T follicular helper cell (primary cell): ENCODE measurements around the gene CELF4.

ENCODE experiments used
- DNase-seq: peaks from one replicate; pipeline ENCODE4 v3.0.0-alpha.2; 2020; ENCODE audit warnings: low read depth

Gene CELF4

GRCh38 chr18:37572736-37573135 lies 7.1 kb upstream of the CELF4 start:
- DNase-seq, result no peak

GRCh38 chr18:37571266-37571665 lies 5.7 kb upstream of the CELF4 start:
- DNase-seq, result no peak

GRCh38 chr18:37570336-37570930 lies 4.8 kb upstream of the CELF4 start:
- DNase-seq, result no peak

DNA sequence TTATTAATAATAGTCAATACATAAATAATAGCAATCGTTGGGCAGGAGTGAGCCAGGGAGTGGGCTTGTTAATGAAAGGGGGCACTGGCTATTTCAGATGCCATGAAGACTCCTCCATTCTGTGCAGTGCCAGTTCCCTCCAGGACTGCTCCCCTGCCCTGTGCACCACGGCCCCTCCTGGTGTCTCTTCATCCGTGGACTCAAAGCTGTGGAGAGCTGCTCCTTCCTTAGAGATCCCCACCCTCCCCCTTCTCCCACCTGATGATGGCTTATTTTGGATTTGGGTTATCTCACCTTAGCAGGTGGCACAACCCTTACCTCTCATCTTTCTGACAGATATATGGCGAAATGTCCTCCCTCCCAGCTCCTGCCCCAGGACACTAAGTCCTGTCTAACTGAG lies 3.1 kb upstream of the CELF4 start:
- no peak for DNase-seq

DNA sequence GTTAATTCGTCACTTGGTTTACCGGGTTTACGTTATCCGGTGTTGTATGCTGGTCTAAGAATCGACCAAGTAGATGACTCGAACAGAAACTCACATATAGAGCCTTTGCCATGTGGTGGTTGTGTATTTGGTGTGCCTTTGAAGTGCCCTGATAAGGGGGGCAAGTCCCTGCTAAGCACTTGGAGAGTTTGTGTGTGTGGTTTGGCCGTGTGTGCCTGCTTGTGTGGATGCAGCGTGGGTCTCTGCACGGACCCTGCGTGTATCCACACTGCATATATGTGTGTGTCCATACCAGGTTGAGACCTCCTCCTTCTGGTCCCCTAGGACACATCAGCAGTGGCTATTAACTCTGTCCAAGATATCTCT lies 2.4 kb upstream of the CELF4 start:
- no peak for DNase-seq

- DNase-seq, result no peak
Measured at GRCh38 chr18:37567061-37567993, 1.7 kb upstream of the CELF4 start.

GRCh38 chr18:37566479-37567060 lies 972 bp upstream of the CELF4 start:
- no peak for DNase-seq

- no peak for DNase-seq
Measured at GRCh38 chr18:37565977-37566478, 430 bp upstream of the CELF4 start.

GRCh38 chr18:37564711-37565100 lies 892 bp downstream of the CELF4 start:
- no peak for DNase-seq

- no peak for DNase-seq
Measured at GRCh38 chr18:37563931-37564392, 1.6 kb downstream of the CELF4 start.

DNA sequence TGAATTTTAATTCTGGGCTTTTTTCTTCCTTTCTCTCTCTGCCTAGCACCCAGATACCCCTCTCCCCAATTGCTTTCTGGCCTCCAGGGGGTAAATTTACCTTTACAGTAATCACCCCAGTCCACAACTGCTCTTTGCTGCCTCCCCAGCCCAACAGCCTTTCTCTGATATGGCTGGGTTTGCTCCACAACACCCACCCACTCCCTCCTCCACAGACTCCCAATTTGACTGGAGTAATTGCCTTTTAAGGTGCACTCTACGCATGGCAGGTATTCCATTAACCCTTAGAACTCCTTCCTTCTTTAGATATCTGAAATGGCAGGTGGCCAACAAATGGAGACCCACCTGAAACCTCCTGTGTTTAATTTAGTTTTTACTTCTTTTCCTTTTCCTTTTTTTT lies 3.6 kb downstream of the CELF4 start:
- DNase-seq, result no peak

DNA sequence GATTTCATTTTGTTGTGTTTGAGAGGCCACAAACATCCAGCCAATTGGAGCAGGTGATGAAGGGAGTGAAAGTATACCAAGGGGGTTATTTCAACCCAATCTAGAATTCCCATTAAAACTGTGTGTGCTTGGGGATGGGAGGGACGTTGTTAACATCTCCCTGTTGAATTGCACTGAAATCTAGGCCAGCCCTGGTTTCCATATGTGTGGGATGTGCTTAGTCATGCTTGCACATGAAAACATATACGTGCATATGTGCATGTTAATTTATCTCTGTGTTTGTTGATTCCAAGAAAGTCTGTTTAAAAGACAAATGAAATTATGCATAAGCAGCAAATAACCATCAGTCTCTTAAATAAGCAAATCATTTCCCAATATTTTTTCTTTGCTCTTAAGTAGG lies 5.6 kb downstream of the CELF4 start:
- DNase-seq, result no peak

DNA sequence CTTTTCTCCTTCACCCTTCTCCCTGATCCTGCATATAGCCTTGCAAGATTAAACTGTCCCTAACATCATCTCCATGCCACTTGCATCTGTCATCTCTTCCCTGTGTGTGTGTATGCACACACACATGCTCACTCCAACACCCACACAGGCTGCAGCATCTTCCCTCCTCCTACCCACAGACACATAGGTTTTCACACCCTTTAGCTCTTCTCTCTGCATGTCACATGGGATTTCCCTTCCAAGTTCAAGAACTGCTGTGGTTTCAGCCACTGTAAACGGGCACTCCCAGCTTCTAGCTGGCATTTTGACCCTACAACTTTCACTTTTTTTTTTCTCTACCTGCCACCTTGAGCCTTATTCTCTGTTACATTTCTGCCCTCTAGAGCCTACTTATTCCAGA lies 6.4 kb downstream of the CELF4 start:
- DNase-seq, result no peak

DNA sequence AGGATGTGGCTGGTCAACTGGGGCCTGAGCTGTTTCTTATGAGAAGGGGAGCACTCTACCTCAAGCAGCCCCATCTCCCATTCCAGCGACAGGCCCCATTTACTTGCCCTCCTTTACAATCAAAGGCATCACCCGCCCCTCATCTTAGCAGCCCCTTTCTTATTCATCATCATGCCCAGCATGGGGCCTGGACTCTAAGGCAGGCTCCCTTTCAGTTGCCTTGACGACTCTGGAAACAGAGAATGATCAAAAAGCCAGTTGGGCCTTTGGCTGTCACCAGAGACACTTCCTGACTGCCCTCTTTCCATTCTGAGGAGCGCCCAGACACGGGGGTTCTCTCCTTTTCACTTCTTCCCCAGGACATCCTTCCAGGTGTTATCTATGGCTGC lies 11.2 kb downstream of the CELF4 start:
- DNase-seq, result no peak

DNA sequence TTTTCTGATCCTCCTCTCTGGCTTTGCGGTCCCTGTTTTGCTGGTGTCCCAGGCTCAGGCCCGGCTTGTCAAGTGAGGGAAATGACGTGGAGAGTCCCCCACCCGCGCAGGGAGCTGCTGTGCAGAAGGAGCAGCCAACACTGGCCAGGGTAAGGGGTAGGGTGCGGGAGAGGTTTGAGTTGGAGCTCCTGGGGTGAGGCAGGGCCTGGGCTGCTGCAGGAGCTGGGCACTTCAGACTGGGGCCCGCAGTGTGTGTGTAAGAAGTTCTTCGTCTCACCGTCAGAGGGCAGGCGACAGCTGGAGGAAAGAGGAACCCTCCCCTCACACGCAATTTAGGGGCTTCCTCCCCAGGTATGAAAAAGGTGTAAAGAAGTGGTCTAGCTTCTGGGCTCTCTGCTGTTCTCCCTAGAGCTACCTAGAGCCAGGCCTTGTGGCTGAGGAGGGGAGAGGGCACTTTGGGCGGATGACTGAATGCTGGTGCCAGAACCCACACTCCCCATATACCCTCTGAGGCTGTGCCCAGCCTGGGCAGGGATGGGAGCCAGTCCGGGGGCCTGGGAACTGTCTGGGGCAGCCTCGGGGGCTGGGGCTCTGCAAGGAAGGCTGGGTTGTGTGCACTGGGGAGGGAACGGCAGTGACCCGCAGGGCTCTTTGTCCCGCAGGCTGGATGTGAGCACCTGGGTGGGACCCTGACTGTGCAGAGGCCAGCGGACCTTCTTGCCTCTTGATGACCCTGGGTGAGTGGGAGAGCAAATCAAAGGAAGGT lies 11.8 kb downstream of the CELF4 start:
- no peak for DNase-seq

DNA sequence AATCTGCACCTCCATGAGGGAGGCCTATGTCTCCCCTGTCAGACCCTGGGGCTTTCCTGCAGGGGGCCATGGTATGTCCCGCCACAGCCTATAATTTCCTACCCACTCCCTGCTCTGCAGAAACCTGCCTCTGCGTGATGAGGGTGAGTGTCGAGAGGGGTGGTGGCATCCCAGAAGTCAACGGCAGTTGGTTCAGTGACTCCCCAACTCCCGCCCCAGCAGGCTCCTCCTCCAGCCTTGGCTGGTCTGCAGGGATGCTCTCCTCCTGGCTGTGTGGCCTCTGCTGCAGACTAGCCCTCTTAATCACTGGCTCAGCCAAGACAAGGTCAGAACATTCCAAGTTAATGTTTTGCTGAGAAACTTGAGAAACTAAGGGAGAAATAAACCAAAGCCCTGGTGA lies 13.3 kb downstream of the CELF4 start:
- DNase-seq, result no peak

DNA sequence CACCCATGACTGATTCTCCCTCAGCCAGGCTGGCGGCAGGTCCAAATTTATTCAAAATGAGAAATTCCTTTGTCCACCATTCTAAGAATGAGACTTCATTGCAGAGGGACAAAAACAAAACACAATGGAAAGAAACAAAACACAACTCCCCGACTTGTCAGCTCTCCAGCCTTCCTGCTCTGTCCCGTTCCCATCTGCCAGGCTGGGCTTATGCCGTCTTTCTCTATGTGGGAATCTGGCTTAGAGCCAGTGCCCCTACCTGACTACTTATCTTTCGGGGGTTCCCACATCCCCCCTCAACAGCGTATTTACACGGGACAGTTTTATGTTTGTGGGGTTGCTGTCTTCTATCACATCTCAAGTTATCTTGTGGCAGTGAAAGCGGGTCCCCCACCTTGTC lies 13.8 kb downstream of the CELF4 start:
- DNase-seq, result no peak

GRCh38 chr18:37551249-37551648 lies 14.3 kb downstream of the CELF4 start:
- DNase-seq, result no peak

- no peak for DNase-seq
Measured at GRCh38 chr18:37550118-37550875, 15.3 kb downstream of the CELF4 start.

DNA sequence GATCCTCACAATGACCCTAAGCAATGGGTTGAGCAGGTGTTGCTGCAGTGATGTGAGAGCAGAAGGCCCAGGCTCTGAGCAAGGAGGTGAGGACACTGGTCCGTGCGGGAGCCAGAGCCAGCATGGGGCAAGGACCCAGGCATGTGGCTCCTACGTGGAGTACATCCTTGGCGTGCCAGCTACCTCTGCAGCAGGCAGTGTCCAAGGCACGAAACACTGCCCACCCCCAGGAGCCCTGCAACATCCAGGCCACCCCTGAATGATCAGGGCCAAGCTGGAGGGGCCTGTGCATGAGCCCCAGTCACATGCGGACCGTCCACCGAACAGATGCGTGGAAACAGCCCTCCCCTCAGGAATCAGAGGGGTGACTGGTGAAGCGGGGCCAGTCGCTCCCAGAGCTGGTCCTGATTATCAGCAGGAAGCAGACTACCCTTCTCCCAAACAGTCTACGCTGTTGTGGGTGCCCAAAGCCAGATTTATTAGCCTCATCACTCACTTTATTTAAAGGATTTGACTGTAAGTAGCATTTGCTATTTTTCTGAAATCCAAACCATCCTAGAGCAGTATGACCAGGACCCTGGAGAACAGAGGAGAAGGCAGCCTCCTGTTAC lies 16.8 kb downstream of the CELF4 start:
- DNase-seq, result no peak

- DNase-seq, result no peak
Measured at GRCh38 chr18:37547196-37547827, 18.3 kb downstream of the CELF4 start.
